ENCODE data around the gene UST. TPM values are rescaled to one million over a fixed set of nuclear protein-coding genes. Genes with fewer than 3 reads are reported as not detected.

Gene UST
- total RNA-seq, 1 donor from 2014 or later: 17.1 TPM

DNA sequence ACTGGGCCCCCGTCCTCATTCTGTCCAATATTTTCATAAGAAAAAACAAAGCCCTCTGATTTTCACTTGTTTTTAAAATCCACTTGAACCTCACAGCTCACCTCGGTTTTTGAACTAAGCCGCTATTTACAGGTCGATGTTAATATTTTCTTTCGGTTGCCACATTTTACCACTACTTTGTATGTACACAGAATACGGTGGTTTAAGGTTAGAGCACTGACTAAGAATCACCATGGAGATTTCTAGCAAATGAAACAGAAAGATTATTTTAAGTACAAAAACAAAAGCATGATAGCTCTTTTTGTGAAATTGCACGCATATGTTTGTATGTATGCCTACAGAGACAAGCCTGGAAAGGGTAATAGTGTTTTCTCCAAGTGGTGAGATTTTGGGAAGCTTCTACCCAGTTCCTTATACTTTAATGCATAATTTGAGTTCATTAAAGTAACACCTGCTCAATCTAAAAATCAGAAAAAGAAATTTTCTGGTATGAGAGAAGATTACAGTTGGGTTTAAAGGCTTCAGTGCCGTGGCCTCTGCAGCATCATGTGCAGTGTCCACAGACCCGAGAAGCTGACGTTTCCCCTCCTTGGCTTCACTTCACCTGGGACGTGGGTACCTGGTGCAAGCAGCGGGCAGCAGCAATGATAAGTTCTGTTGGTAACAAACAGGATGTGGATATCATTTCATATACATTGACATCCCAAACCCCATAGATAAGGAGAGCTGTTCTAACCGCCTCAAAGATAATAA, 144.0 kb downstream of the UST start:
- H3K4me3 Mint-ChIP-seq (ENCODE audit: unreplicated experiment): no peak overlapping the region
- no peaks in the 10 kb centered on the region for H3K36me3 Mint-ChIP-seq (ENCODE audit: low read depth)
- no peak for DNase-seq (ENCODE audit: low spot score)
- H3K27ac Mint-ChIP-seq (ENCODE audit: unreplicated experiment): peak overlapping the region; percentile 94
- no peaks in the 10 kb centered on the region for H3K27me3 Mint-ChIP-seq (ENCODE audit: low read depth)
- no peaks in the 10 kb centered on the region for H3K9me3 Mint-ChIP-seq (ENCODE audit: low read depth)
- TF ChIP-seq, protein P1, sequence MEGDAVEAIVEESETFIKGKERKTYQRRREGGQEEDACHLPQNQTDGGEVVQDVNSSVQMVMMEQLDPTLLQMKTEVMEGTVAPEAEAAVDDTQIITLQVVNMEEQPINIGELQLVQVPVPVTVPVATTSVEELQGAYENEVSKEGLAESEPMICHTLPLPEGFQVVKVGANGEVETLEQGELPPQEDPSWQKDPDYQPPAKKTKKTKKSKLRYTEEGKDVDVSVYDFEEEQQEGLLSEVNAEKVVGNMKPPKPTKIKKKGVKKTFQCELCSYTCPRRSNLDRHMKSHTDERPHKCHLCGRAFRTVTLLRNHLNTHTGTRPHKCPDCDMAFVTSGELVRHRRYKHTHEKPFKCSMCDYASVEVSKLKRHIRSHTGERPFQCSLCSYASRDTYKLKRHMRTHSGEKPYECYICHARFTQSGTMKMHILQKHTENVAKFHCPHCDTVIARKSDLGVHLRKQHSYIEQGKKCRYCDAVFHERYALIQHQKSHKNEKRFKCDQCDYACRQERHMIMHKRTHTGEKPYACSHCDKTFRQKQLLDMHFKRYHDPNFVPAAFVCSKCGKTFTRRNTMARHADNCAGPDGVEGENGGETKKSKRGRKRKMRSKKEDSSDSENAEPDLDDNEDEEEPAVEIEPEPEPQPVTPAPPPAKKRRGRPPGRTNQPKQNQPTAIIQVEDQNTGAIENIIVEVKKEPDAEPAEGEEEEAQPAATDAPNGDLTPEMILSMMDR (IDR thresholded peaks at IDR 0.05): no peak
- H3K4me1 Mint-ChIP-seq (ENCODE audit: low read depth): peaks cover 45% of the 10 kb centered on the region

DNA sequence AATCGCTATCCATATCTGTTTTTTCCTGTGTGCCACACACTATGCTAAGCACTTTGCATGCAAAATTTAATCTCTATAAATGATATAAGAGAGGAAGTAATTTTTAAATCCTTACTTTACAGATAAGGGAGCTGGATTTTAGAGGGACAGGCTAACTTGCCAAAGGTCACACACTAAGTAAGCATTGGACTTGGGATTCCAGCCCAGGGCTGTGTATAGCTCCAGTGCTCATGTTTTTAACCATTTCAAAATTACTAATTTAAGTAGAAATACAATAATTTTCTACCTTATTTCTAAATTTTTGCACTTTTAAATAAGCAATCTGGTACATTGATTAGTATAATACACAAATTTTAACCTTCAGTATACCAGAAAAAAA, 144.6 kb downstream of the UST start:
- Mint-ChIP-seq H3K9me3 (ENCODE audit: low read depth) (no peaks in the 10 kb centered on the region), H3K27ac (ENCODE audit: unreplicated experiment) (peak overlapping the region; percentile 94), H3K4me3 (ENCODE audit: unreplicated experiment) (no peak overlapping the region), H3K36me3 (ENCODE audit: low read depth) (no peaks in the 10 kb centered on the region), H3K27me3 (ENCODE audit: low read depth) (no peaks in the 10 kb centered on the region), H3K4me1 (ENCODE audit: low read depth) (peaks cover 45% of the 10 kb centered on the region)
- DNase-seq (ENCODE audit: low spot score): no peak
- TF ChIP-seq, protein P1 (IDR thresholded peaks at IDR 0.05): no peak

DNA sequence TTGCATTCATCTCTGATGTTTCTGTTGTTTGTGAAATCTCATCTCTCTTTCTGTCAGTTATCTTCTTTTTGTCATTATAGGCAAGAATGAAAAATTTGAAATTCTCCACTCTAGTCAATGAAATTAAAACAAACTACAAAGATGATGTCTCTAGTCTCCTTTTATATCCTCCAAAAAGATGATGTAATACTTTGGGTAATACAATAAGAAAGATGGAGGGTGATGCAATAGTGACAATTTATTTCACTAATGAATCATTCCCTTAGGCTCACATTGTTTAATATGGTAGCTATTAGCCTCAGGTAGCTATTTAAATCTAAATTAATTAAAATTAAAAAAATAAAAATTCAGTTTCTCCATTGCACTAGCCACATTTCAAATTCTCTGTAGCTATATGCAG, 145.4 kb downstream of the UST start:
- Mint-ChIP-seq H3K4me1 (ENCODE audit: low read depth) (peaks cover 40% of the 10 kb centered on the region), H3K9me3 (ENCODE audit: low read depth) (no peaks in the 10 kb centered on the region), H3K27me3 (ENCODE audit: low read depth) (no peaks in the 10 kb centered on the region), H3K36me3 (ENCODE audit: low read depth) (no peaks in the 10 kb centered on the region), H3K4me3 (ENCODE audit: unreplicated experiment) (no peak overlapping the region), H3K27ac (ENCODE audit: unreplicated experiment) (no peak overlapping the region)
- TF ChIP-seq, protein P1 (IDR thresholded peaks at IDR 0.05): no peak
- no peak for DNase-seq (ENCODE audit: low spot score)

DNA sequence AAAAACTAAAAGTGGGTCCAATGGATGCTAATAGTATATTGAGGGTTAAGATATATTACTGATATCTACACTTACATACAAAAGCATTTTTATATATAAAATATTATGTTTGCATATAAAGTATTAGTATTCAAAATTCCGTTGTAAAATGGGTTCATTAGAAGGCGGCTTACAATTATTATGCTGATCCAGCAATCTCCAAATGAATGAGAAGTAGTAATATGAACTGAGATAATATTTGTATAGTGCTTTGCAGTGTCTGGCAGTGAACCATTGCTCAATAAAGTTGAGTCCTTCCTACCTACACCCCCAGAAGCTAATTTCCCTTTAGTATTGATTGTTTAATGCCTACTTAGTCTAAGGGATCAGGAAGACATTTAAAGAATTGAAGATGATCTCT, 146.2 kb downstream of the UST start:
- H3K4me3 Mint-ChIP-seq (ENCODE audit: unreplicated experiment): no peak overlapping the region
- peaks cover 32% of the 10 kb centered on the region for H3K4me1 Mint-ChIP-seq (ENCODE audit: low read depth)
- no peaks in the 10 kb centered on the region for H3K36me3 Mint-ChIP-seq (ENCODE audit: low read depth)
- H3K27ac Mint-ChIP-seq (ENCODE audit: unreplicated experiment): no peak overlapping the region
- no peaks in the 10 kb centered on the region for H3K27me3 Mint-ChIP-seq (ENCODE audit: low read depth)
- DNase-seq (ENCODE audit: low spot score): no peak
- TF ChIP-seq, protein P1 (IDR thresholded peaks at IDR 0.05): no peak
- no peaks in the 10 kb centered on the region for H3K9me3 Mint-ChIP-seq (ENCODE audit: low read depth)

DNA sequence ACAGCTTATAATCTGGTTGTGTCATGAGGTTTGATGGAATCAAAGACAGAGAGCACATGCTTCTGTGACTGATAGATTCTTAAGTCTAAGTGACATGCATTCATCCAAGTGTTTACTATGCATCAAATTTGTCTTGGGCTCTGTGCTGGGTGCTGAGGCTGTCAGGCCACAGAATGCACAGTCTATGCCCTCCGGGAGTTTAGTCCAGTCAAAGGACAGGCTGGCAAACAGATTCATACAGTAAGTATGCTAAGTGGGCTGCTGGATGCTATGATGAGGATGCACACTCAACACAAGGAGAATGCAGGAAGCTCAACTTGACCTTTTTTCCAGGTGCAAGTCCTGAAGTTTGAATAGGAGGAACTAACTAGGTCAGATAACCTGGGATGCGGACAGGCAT, 146.7 kb downstream of the UST start:
- H3K36me3 Mint-ChIP-seq (ENCODE audit: low read depth): no peaks in the 10 kb centered on the region
- no peak overlapping the region for H3K27ac Mint-ChIP-seq (ENCODE audit: unreplicated experiment)
- no peaks in the 10 kb centered on the region for H3K27me3 Mint-ChIP-seq (ENCODE audit: low read depth)
- peaks cover 29% of the 10 kb centered on the region for H3K4me1 Mint-ChIP-seq (ENCODE audit: low read depth)
- H3K4me3 Mint-ChIP-seq (ENCODE audit: unreplicated experiment): no peak overlapping the region
- no peaks in the 10 kb centered on the region for H3K9me3 Mint-ChIP-seq (ENCODE audit: low read depth)
- no peak for DNase-seq (ENCODE audit: low spot score)
- TF ChIP-seq, protein P1 (IDR thresholded peaks at IDR 0.05): no peak
